Kidney epithelial cell (primary cell): ENCODE data around the gene ZNF148. TPM values are rescaled to one million over a fixed set of nuclear protein-coding genes. Genes with fewer than 3 reads are reported as not detected.

ENCODE experiments used
- DNase-seq: peaks from one replicate; pipeline ENCODE4 v3.0.0-alpha.2; 2010; ENCODE audit warnings: low read depth
- H3K27me3 ChIP-seq: 2 replicates; pipeline ENCODE4 v1.6.0; 2011; ENCODE audit warnings: low read length; ENCODE audit not compliant: control insufficient read depth, insufficient read depth
- H3K36me3 ChIP-seq: 2 replicates; pipeline ENCODE4 v1.5.1; 2011; ENCODE audit warnings: low read length; ENCODE audit not compliant: control insufficient read depth, insufficient read depth
- H3K4me3 ChIP-seq: 2 replicates; pipeline ENCODE4 v1.5.1; 2011; ENCODE audit warnings: low read depth, mild to moderate bottlenecking, control low read depth, low read length
- CTCF ChIP-seq: IDR thresholded peaks from 2 replicates; pipeline ENCODE4 v1.5.1; 2011; ENCODE audit warnings: mild to moderate bottlenecking, moderate library complexity, low read length, control low read depth, inconsistent platforms; ENCODE audit not compliant: insufficient read depth, poor library complexity, severe bottlenecking
- total RNA-seq: library from RNA; depleted of rRNA; stranded (reverse); fragments of >200 nt; gene quantifications from 2 replicates; pipeline ENCODE4 v1.2.3, GENCODE V29; 2015

The ZNF148 gene
- total RNA-seq, 1 donor from 2014 or later = 22.8 TPM

- TF ChIP-seq CTCF = no peak
- DNase-seq = no peak
- no peaks in the 10 kb centered on the region for H3K27me3 ChIP-seq
- no peaks in the 10 kb centered on the region for H3K36me3 ChIP-seq
- H3K4me3 ChIP-seq = no peak overlapping the region
Measured at GRCh38 chr3:125317761-125318160, 57.4 kb downstream of the ZNF148 start.

DNA sequence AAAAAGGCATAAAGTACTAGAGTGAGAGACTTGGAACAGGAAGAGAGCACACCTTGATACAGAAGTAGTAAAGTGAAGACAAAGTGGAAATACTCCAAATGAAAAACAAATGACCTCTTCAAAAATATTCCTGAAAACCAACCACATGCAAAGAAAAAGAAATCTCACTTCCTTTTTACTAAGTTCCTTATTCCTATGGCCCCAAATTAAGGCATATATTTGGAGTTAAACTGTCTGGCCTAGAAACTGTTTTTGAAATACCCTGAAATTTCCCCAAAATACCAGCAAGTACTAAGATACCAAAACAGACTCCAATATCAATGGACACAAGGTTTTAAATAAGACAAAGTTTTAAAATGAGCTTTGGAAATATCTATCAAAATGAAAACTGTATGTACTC is 58.2 kb downstream of the ZNF148 start:
- TF ChIP-seq CTCF = no peak
- DNase-seq = no peak
- no peaks in the 10 kb centered on the region for H3K27me3 ChIP-seq
- no peaks in the 10 kb centered on the region for H3K36me3 ChIP-seq
- no peak overlapping the region for H3K4me3 ChIP-seq

GRCh38 chr3:125316246-125316645 is 58.9 kb downstream of the ZNF148 start:
- no peaks in the 10 kb centered on the region for H3K27me3 ChIP-seq
- no peak overlapping the region for H3K4me3 ChIP-seq
- H3K36me3 ChIP-seq = no peaks in the 10 kb centered on the region
- no peak for TF ChIP-seq CTCF
- DNase-seq = no peak

GRCh38 chr3:125313060-125313635 is 62.0 kb downstream of the ZNF148 start:
- no peak for DNase-seq
- Histone ChIP-seq H3K36me3 (no peaks in the 10 kb centered on the region), H3K27me3 (no peaks in the 10 kb centered on the region), H3K4me3 (no peak overlapping the region)
- no peak for TF ChIP-seq CTCF

GRCh38 chr3:125310623-125311081 is 64.5 kb downstream of the ZNF148 start:
- H3K36me3 ChIP-seq = no peaks in the 10 kb centered on the region
- no peak overlapping the region for H3K4me3 ChIP-seq
- TF ChIP-seq CTCF = no peak
- H3K27me3 ChIP-seq = no peaks in the 10 kb centered on the region
- no peak for DNase-seq

- no peaks in the 10 kb centered on the region for H3K36me3 ChIP-seq
Measured at GRCh38 chr3:125309476-125309875, 65.6 kb downstream of the ZNF148 start.

More at GRCh38 chr3:125309476-125309875, 65.6 kb downstream of the ZNF148 start:
- H3K27me3 ChIP-seq = no peaks in the 10 kb centered on the region
- H3K4me3 ChIP-seq = no peak overlapping the region
- no peak for DNase-seq
- TF ChIP-seq CTCF = no peak
